Endothelial cell of umbilical vein (primary cell): ENCODE results near the gene DGKI. TPM values are rescaled to one million over a fixed set of nuclear protein-coding genes. Genes with fewer than 3 reads are reported as not detected.

Experiments used
- BruUV-seq: library from RNA; stranded (reverse); fragments of 400-500 nt; replicated peaks from 2 replicates; lab custom pipeline; 2021; lab: Mats Ljungman, UMichigan
- CTCF ChIA-PET: fragments of 300-600, 350-600 bp; sonication (Branson Sonifier 250); formaldehyde crosslinking; loops from one replicate; lab custom pipeline; 2021; ENCODE audit warnings: antibody characterized with exemption, inconsistent platforms; lab: Charles Lee
- POLR2A ChIA-PET: fragments of 300-600, 350-600 bp; sonication (Branson Sonifier 250); formaldehyde crosslinking; loops from one replicate; lab custom pipeline; 2021; ENCODE audit warnings: antibody characterized with exemption, inconsistent platforms; lab: Charles Lee
- DNase-seq: peaks from one replicate; pipeline ENCODE4 v3.0.0-alpha.2; 2011; ENCODE audit warnings: low read depth, low spot score
- FAIRE-seq: peaks from 2 replicates; lab custom pipeline; 2011; peaks lifted over from hg19 to GRCh38; lab: Jason Lieb, UNC
- H2AFZ ChIP-seq: 2 replicates; pipeline ENCODE4 v1.6.0; 2012; ENCODE audit warnings: low read depth, low read length, control low read depth, inconsistent platforms
- H3K27ac ChIP-seq: 2 replicates; pipeline ENCODE4 v1.5.1; 2011; ENCODE audit warnings: low read depth, mild to moderate bottlenecking, control low read depth, low read length, moderate library complexity; ENCODE audit not compliant: insufficient read depth
- H3K27me3 ChIP-seq, 2 experiments: 2 replicates each; pipeline versions ENCODE4 v1.6.0 to v1.6.1; 2011; ENCODE audit warnings: low read length in 2 of 2, mixed read lengths in 1 of 2; ENCODE audit not compliant: control insufficient read depth in 2 of 2, insufficient read depth in 2 of 2
- H3K36me3 ChIP-seq, 2 experiments: 2 replicates in 1 of 2; 3 replicates in 1 of 2; pipeline ENCODE4 v1.5.1; 2011; ENCODE audit warnings: low read length in 2 of 2, mild to moderate bottlenecking in 1 of 2, moderate library complexity in 1 of 2; ENCODE audit not compliant: control insufficient read depth in 2 of 2, insufficient read depth in 2 of 2; ENCODE audit errors: extremely low read depth in 1 of 2
- H3K4me1 ChIP-seq: 3 replicates; pipeline ENCODE4 v1.5.1; 2011; ENCODE audit warnings: mild to moderate bottlenecking, low read length; ENCODE audit not compliant: control insufficient read depth, insufficient read depth; ENCODE audit errors: extremely low read depth
- H3K4me2 ChIP-seq: 2 replicates; pipeline ENCODE4 v1.6.1; 2011; ENCODE audit warnings: low read length, control low read depth, mixed read lengths; ENCODE audit not compliant: insufficient read depth
- H3K4me3 ChIP-seq, 3 experiments: fragments of 200-600 bp in 1 of 3; sonication (generic), shearing (Covaris generic) in 1 of 3; replicated peaks in 1 of 3; 2 replicates each; pipeline ENCODE4 v1.5.1; 2011 to 2016; ENCODE audit warnings: control low read depth in 3 of 3, low read length in 3 of 3, mild to moderate bottlenecking in 2 of 3, inconsistent platforms in 1 of 3, low read depth in 1 of 3, moderate library complexity in 1 of 3; ENCODE audit not compliant: insufficient read depth in 1 of 3
- H3K79me2 ChIP-seq: 2 replicates; pipeline ENCODE4 v1.6.0; 2012; ENCODE audit warnings: low read length, inconsistent platforms; ENCODE audit not compliant: control insufficient read depth, insufficient read depth
- H3K9ac ChIP-seq: replicated peaks from 2 replicates; pipeline ENCODE3; 2011; ENCODE audit warnings: low read length, control low read depth; ENCODE audit not compliant: insufficient read depth; ENCODE audit errors: extremely low read depth
- H3K9me1 ChIP-seq: replicated peaks from 3 replicates; pipeline ENCODE4 v1.6.0; 2011; ENCODE audit warnings: mild to moderate bottlenecking, low read length; ENCODE audit not compliant: control insufficient read depth, insufficient read depth; ENCODE audit errors: extremely low read depth
- H3K9me3 ChIP-seq: replicated peaks from 2 replicates; pipeline ENCODE4 v1.5.1; 2012; ENCODE audit warnings: low read length, inconsistent platforms; ENCODE audit not compliant: control insufficient read depth, insufficient read depth
- H4K20me1 ChIP-seq: replicated peaks from 2 replicates; pipeline ENCODE3; 2011; ENCODE audit warnings: mild to moderate bottlenecking, low read length; ENCODE audit not compliant: control insufficient read depth, insufficient read depth; ENCODE audit errors: extremely low read depth
- EZH2 ChIP-seq: IDR thresholded peaks from 2 replicates; pipeline ENCODE4 v1.6.1; 2012; ENCODE audit warnings: borderline replicate concordance, low read depth, mild to moderate bottlenecking, moderate library complexity, low read length, inconsistent platforms; ENCODE audit not compliant: severe bottlenecking
- FOS ChIP-seq: IDR thresholded peaks from 2 replicates; pipeline ENCODE4 v1.6.1; 2011; ENCODE audit warnings: mild to moderate bottlenecking, low read length, moderate library complexity, borderline replicate concordance; ENCODE audit not compliant: insufficient read depth
- GATA2 ChIP-seq: IDR thresholded peaks from 2 replicates; pipeline ENCODE4 v1.7.0; 2011; ENCODE audit warnings: low read depth, mild to moderate bottlenecking, moderate library complexity, mixed read lengths, low read length; ENCODE audit not compliant: insufficient read length, insufficient read depth
- JUN ChIP-seq: IDR thresholded peaks from 2 replicates; pipeline ENCODE4 v1.6.1; 2011; ENCODE audit warnings: borderline replicate concordance, low read depth; ENCODE audit not compliant: insufficient read length, insufficient read depth
- MYC ChIP-seq: IDR thresholded peaks from one replicate; pipeline ENCODE4 v1.6.1; 2011; ENCODE audit warnings: mild to moderate bottlenecking, low read depth, low read length
- POLR2A ChIP-seq: IDR thresholded peaks from 2 replicates; pipeline ENCODE4 v1.6.1; 2012; ENCODE audit warnings: low read depth, mild to moderate bottlenecking, control low read depth, low read length
- POLR2AphosphoS5 ChIP-seq: IDR thresholded peaks from 2 replicates; pipeline ENCODE4 v1.6.1; 2012; ENCODE audit warnings: low read depth, mild to moderate bottlenecking, control low read depth, low read length, moderate library complexity; ENCODE audit not compliant: insufficient read depth
- dilution Hi-C: fragments of 300-500 bp; cut with MboI; formaldehyde crosslinking; loops from one replicate; pipeline ENCODE4 v1.15.0; 2019; ENCODE audit warnings: low sequenced_read_pairs; ENCODE audit not compliant: extremely low pct_ligation_motif_present
- intact Hi-C: fragments of 100-400 bp; cut with micrococcal nuclease; formaldehyde crosslinking; loops from one replicate; pipeline ENCODE4 v1.10.0; 2022
- polyA plus RNA-seq, 4 experiments: library from polyadenylated mRNA; depleted of rRNA in 3 of 4; stranded (reverse) in 3 of 4; unstranded in 1 of 4; fragments of >200 nt; gene quantifications; 2 replicates each; pipeline versions ENCODE4 v1.2.1 to v1.2.3, GENCODE V29; 2011 to 2012; ENCODE audit warnings: missing spikeins in 1 of 4
- total RNA-seq: library from RNA; stranded (reverse); gene quantifications from 2 replicates; pipeline ENCODE4 v1.2.3, GENCODE V29; 2021
- TF ChIP-seq, protein P1 (sequence below): IDR thresholded peaks from 2 replicates; pipeline ENCODE4 v1.6.1; 2011; ENCODE audit not compliant: insufficient read depth, insufficient read length
- TF ChIP-seq, protein P2 (sequence below), 2 donors: IDR thresholded peaks; 1 replicate in 1 of 2; 2 replicates in 1 of 2; pipeline ENCODE4 v1.5.1; 2011; ENCODE audit warnings: low read length in 2 of 2, mild to moderate bottlenecking in 2 of 2, moderate library complexity in 2 of 2, control low read depth in 1 of 2, inconsistent platforms in 1 of 2, low read depth in 1 of 2; ENCODE audit not compliant: insufficient read depth in 1 of 2; ENCODE audit errors: extremely low read depth in 1 of 2

Gene DGKI
- total and polyA plus RNA-seq, 2 donors (not counting 3 experiments of a cell fraction or from before 2014, with no cell fraction given) = 0.11 to 0.51 TPM

DNA sequence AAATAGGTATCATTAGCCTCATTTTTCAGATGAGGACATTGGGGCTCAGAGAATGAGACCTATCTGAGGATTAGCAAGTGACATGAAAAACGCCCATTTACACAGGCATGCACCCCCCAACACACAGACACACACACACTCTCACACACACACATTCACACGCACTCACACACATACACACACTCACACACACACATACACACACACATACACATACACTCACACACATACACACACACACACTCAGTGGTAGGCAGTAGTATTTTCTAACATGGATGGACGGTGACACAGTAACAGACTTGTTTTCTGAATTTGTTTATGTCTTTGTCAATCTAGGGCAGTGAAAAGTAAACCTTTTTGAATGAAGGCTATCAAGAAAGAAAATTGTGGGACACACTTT is 21.3 kb downstream of the DGKI start:
- no peaks in the 10 kb centered on the region for H3K9me3 ChIP-seq
- no peak for DNase-seq
- H3K27me3 ChIP-seq = peaks cover 4 to 9% of the 10 kb centered on the region in 2 experiments
- no peak overlapping the region for H3K27ac ChIP-seq
- TF ChIP-seq MYC = no peak
- no peak for TF ChIP-seq GATA2
- no peak for TF ChIP-seq EZH2
- TF ChIP-seq, protein P1, sequence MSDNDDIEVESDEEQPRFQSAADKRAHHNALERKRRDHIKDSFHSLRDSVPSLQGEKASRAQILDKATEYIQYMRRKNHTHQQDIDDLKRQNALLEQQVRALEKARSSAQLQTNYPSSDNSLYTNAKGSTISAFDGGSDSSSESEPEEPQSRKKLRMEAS = no peak
- TF ChIP-seq POLR2AphosphoS5 = no peak
- no peak for TF ChIP-seq FOS
- TF ChIP-seq, protein P2, sequence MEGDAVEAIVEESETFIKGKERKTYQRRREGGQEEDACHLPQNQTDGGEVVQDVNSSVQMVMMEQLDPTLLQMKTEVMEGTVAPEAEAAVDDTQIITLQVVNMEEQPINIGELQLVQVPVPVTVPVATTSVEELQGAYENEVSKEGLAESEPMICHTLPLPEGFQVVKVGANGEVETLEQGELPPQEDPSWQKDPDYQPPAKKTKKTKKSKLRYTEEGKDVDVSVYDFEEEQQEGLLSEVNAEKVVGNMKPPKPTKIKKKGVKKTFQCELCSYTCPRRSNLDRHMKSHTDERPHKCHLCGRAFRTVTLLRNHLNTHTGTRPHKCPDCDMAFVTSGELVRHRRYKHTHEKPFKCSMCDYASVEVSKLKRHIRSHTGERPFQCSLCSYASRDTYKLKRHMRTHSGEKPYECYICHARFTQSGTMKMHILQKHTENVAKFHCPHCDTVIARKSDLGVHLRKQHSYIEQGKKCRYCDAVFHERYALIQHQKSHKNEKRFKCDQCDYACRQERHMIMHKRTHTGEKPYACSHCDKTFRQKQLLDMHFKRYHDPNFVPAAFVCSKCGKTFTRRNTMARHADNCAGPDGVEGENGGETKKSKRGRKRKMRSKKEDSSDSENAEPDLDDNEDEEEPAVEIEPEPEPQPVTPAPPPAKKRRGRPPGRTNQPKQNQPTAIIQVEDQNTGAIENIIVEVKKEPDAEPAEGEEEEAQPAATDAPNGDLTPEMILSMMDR (IDR thresholded peaks at IDR 0.05; ENCODE audit: extremely low read depth in 1 of 2, insufficient read depth in 1 of 2, low read depth in 1 of 2, low read length in 2 of 2) = no peak
- no peak for TF ChIP-seq POLR2A
- no peak for TF ChIP-seq JUN
- H3K9ac ChIP-seq = no peak overlapping the region
- H2AFZ ChIP-seq = no peak overlapping the region
- no TSS peak for BruUV-seq
- H3K4me3 ChIP-seq = no peak overlapping the region
- no peaks in the 10 kb centered on the region for H3K79me2 ChIP-seq
- POLR2A ChIA-PET = no interaction called here
- no peak overlapping the region for H3K4me2 ChIP-seq
- no peak for FAIRE-seq
- H4K20me1 ChIP-seq = no peaks in the 10 kb centered on the region
- dilution Hi-C loops (no loop called here), intact Hi-C loops (no loop called here)
- no peaks in the 10 kb centered on the region for H3K9me1 ChIP-seq
- H3K36me3 ChIP-seq = no peaks in the 10 kb centered on the region
- H3K4me1 ChIP-seq = no peaks in the 10 kb centered on the region
- CTCF ChIA-PET = no interaction called here
